Testis (tissue), 3 donors: Measurements from ENCODE around the gene PRIM2. TPM values are rescaled to one million over a fixed set of nuclear protein-coding genes. Genes with fewer than 3 reads are reported as not detected.
"Not testable (repeated sequence)": the region's sequence is repeated elsewhere in the genome, so short reads cannot be mapped to it uniquely, and the experiment has no call there.

Experiments used
- DNase-seq: peaks from one replicate; pipeline ENCODE4 v3.0.0-alpha.2; 2019
- H3K27ac ChIP-seq, 2 donors: fragments of 200-600 bp; sonication (generic); one replicate each; pipeline ENCODE4 v1.5.1; 2019
- H3K27me3 ChIP-seq: fragments of 200-600 bp; sonication (generic); one replicate; pipeline ENCODE4 v1.5.1; 2019
- H3K36me3 ChIP-seq: fragments of 200-600 bp; sonication (generic); one replicate; pipeline ENCODE4 v1.5.1; 2017; ENCODE audit warnings: low read depth; ENCODE audit errors: missing control alignments
- H3K4me1 ChIP-seq: fragments of 200-600 bp; sonication (generic); one replicate; pipeline ENCODE4 v1.5.1; 2019
- H3K4me3 ChIP-seq, 2 donors: fragments of 200-600 bp; sonication (generic); one replicate each; pipeline ENCODE4 v1.5.1; 2017 to 2019
- H3K9me3 ChIP-seq: fragments of 200-600 bp; sonication (generic); one replicate; pipeline ENCODE4 v1.5.1; 2017
- POLR2A ChIP-seq: fragments of 450-650 bp; IDR thresholded peaks from one replicate; pipeline ENCODE4 v1.6.1; 2017; ENCODE audit warnings: antibody characterized with exemption, mild to moderate bottlenecking, moderate library complexity
- WGBS, 2 donors: methylation state at CpG; one replicate each; pipeline ENCODE4 v1.1.5; 2018; 5-methylcytosine and 5-hydroxymethylcytosine counted together
- intact Hi-C: fragments of 100-400 bp; cut with DNase I; formaldehyde crosslinking; loops from one replicate; pipeline ENCODE4 v1.15.1; 2023; ENCODE audit warnings: low total_unique reads
- polyA plus RNA-seq: library from polyadenylated mRNA; stranded (reverse); fragments of 350-450 nt; fragmentation: Illumina TruSeq; extraction: RNeasy Lipid Tissue Mini Kit (QIAGEN cat#74804); gene quantifications from one replicate; pipeline ENCODE4 v1.2.3, GENCODE V29; 2014; ENCODE audit warnings: low read depth, low replicate concordance; ENCODE audit not compliant: insufficient read depth
- total RNA-seq, 2 donors: library from RNA; depleted of rRNA; stranded (reverse); fragments of >200 nt; gene quantifications; one replicate each; pipeline ENCODE4 v1.2.3, GENCODE V29; 2016
- TF ChIP-seq, protein P1 (sequence below), 3 experiments: fragments of 450-650 bp in 2 of 3; fragments of 200-600 bp in 1 of 3; sonication (generic) in 1 of 3; IDR thresholded peaks; one replicate each; pipeline ENCODE4 v1.5.1; 2016 to 2019; ENCODE audit warnings: antibody characterized with exemption in 3 of 3, mild to moderate bottlenecking in 2 of 3, moderate library complexity in 1 of 3

The PRIM2 gene
- total and polyA plus RNA-seq, 3 donors from 2014 or later, result 11.0 to 13.2 (median 11.1) TPM

DNA sequence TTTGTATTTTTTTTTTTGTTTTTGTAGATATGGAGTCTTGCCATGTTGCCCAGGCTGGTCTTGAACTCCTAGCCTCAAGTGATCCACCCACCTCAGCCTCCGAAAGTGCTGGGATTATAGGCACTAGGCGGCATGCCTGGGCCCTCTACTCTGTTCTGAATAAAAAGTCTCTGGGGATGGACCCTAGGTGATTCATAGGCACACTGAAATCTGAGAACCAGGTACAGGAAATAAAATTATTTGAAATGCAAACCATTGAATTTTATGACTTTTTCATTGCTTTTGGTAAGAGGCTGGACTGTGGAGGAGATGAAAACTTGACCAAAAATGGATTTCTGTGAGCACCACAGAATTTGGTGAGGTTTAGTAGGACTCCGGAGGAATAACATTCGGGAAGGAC, 117.5 kb downstream of the PRIM2 start:
- H3K4me1 ChIP-seq, result peaks cover 2% of the 10 kb centered on the region
- no peaks in the 10 kb centered on the region for H3K36me3 ChIP-seq
- no peak overlapping the region for H3K27ac ChIP-seq
- no peaks in the 10 kb centered on the region for H3K9me3 ChIP-seq
- intact Hi-C loops, result no loop called here
- TF ChIP-seq, protein P1, sequence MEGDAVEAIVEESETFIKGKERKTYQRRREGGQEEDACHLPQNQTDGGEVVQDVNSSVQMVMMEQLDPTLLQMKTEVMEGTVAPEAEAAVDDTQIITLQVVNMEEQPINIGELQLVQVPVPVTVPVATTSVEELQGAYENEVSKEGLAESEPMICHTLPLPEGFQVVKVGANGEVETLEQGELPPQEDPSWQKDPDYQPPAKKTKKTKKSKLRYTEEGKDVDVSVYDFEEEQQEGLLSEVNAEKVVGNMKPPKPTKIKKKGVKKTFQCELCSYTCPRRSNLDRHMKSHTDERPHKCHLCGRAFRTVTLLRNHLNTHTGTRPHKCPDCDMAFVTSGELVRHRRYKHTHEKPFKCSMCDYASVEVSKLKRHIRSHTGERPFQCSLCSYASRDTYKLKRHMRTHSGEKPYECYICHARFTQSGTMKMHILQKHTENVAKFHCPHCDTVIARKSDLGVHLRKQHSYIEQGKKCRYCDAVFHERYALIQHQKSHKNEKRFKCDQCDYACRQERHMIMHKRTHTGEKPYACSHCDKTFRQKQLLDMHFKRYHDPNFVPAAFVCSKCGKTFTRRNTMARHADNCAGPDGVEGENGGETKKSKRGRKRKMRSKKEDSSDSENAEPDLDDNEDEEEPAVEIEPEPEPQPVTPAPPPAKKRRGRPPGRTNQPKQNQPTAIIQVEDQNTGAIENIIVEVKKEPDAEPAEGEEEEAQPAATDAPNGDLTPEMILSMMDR (IDR thresholded peaks at IDR 0.05), result no peak
- TF ChIP-seq POLR2A, result no peak
- no peak for DNase-seq
- WGBS, 2 donors, result 94 to 98% methylated on average over 4 of the region's 4 CpGs
- H3K27me3 ChIP-seq, result no peaks in the 10 kb centered on the region
- no peak overlapping the region for H3K4me3 ChIP-seq

DNA sequence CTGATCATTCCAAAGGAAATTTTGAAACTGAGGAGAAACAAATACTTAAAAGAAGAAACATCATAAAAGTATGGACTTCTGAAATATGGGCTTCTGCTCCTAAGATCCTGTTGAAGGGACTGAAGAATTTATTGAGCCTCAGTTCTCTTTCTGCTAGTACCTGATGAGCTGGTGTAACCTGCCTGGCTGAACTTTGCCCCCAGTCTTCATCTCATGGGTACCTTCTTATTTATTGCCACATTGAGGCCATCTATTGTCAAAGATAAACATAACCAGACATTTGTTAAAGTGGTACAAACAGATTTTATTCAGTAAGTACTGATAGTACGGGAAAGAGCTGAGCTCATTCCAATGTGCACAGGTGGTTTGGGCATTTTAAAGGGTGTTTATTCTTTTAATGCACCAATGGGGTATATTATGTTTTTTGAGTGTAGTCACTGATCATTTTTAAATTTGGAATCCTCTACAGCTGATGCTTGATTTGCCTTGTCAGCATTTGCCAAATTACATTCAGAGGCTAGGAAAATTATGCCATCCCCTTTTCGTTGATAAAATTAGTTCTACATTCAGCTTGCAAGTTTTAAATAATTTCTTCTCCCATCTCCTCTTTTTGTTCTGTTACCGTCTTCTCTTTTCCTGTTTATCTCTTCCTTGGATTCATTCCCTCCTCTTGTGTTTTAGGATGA, 118.2 kb downstream of the PRIM2 start:
- TF ChIP-seq, protein P1 (IDR thresholded peaks at IDR 0.05), result no peak
- Histone ChIP-seq H3K36me3 (no peaks in the 10 kb centered on the region), H3K9me3 (no peaks in the 10 kb centered on the region), H3K4me3 (no peak overlapping the region), H3K27me3 (no peaks in the 10 kb centered on the region), H3K4me1 (peaks cover 2% of the 10 kb centered on the region), H3K27ac (no peak overlapping the region)
- intact Hi-C loops, result no loop called here
- 68 to 76% methylated on average over 3 of the region's 3 CpGs for WGBS, 2 donors
- no peak for DNase-seq

GRCh38 chr6:57440735-57441134, 123.3 kb downstream of the PRIM2 start:
- H3K27ac ChIP-seq, DNase-seq, H3K36me3 ChIP-seq, intact Hi-C loops, H3K4me1 ChIP-seq, H3K9me3 ChIP-seq, H3K4me3 ChIP-seq, H3K27me3 ChIP-seq: not testable (repeated sequence)
- 88 to 94% methylated on average over 1 of the region's 1 CpG for WGBS, 2 donors

DNA sequence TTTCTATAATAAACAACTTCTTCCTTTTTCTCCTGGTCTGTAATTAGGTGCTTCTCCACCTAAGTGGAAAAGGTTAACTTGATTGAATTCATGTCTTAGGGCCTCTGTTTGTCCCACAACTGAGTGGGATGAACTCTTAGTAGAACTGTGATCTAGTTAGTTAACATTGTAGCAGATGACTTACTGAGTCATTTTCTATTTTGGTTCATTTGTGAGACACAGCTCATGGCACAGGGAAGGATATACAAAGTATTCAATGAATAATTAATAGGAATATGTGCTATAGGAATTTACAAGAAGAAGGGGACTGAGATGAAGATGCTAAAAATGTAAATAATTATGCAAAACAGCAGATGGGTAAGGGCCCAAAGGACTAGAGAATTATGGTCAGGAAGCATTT, 124.7 kb downstream of the PRIM2 start:
- H3K4me3 ChIP-seq, H3K27ac ChIP-seq, H3K36me3 ChIP-seq, DNase-seq, intact Hi-C loops, H3K9me3 ChIP-seq, H3K4me1 ChIP-seq, H3K27me3 ChIP-seq: not testable (repeated sequence)

DNA sequence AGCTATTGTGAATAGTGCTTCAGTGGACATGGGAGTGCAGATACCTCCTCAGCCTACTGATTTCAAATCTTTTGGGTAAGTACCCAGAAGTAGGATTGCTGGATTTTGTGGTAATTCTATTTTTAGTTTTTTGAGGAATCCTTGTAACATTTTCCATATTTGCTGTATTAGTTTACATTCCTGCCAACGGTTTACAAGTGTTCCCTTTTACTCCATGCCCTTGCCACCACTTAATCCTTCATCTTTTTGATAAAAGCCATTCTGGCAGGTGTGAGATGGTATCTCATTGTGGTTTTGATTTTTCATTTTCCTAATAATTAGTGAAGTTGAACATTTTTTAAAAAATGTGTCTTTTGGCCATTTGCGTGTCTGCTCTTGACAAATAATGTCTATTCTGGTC, 125.8 kb downstream of the PRIM2 start:
- DNase-seq, H3K36me3 ChIP-seq, H3K4me3 ChIP-seq, intact Hi-C loops, H3K4me1 ChIP-seq, H3K9me3 ChIP-seq, H3K27me3 ChIP-seq, H3K27ac ChIP-seq: not testable (repeated sequence)
- 90 to 93% methylated on average over 2 of the region's 2 CpGs for WGBS, 2 donors

GRCh38 chr6:57444787-57445186, 127.4 kb downstream of the PRIM2 start:
- H3K27ac ChIP-seq, H3K27me3 ChIP-seq, intact Hi-C loops, H3K36me3 ChIP-seq, DNase-seq, H3K9me3 ChIP-seq, H3K4me3 ChIP-seq, H3K4me1 ChIP-seq: not testable (repeated sequence)
- 80 to 82% methylated on average over 1 of the region's 1 CpG for WGBS, 2 donors

DNA sequence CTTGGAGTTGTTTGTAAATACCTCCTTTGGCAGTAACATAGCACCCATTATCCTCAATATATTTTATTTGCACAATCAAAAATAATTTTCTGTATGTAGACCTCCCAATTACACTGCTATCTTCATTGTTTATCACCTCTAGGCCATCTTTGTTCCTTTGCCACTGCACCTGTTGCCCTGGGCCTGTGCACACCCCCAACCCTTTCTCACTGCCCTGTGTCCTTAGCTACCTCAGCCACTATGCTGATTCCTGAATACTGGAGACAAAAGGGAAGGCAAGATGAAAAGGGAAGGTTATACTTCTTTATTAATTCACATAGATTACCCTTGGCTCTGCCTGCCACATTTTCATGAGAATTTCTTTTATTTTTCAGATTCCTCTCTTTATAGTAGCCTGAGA, 127.9 kb downstream of the PRIM2 start:
- H3K9me3 ChIP-seq, intact Hi-C loops, H3K4me3 ChIP-seq, H3K4me1 ChIP-seq, H3K27ac ChIP-seq, H3K36me3 ChIP-seq, H3K27me3 ChIP-seq, DNase-seq: not testable (repeated sequence)

DNA sequence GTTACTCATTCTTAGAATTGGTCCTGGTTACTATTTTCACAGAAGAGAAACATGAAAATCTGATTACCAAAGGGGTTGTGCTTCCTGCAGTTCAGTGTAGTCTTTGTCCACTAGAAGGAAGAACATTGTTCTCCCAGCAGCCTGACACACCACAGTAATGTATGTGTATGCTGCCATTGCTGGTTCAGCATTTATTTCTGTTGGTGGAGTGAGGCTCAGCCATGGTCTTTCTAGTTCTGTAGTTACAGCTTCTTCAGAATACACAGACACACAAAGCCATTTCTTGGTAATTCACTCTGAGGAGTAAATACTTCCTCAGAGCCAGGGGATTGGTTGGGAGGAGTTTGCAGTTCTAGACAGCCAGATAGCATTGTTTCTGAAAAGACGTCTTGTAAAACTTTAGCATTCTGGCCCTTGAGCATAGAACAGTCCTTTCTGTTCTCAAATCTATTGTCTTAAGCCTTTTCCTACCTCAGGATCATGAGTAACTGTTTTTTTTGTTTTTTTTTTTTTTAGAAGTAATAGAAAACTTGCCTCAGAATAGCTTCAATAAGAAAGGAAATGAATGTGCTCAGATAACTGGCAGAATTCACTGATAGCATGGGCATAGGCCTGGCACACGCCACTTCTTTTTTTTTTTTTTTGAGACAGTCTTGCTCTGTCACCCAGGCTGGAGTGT, 128.5 kb downstream of the PRIM2 start:
- H3K4me3 ChIP-seq, H3K36me3 ChIP-seq, DNase-seq, H3K4me1 ChIP-seq, intact Hi-C loops, H3K9me3 ChIP-seq, H3K27me3 ChIP-seq, H3K27ac ChIP-seq: not testable (repeated sequence)
- 45 to 55% methylated on average over 2 of the region's 2 CpGs for WGBS, 2 donors

DNA sequence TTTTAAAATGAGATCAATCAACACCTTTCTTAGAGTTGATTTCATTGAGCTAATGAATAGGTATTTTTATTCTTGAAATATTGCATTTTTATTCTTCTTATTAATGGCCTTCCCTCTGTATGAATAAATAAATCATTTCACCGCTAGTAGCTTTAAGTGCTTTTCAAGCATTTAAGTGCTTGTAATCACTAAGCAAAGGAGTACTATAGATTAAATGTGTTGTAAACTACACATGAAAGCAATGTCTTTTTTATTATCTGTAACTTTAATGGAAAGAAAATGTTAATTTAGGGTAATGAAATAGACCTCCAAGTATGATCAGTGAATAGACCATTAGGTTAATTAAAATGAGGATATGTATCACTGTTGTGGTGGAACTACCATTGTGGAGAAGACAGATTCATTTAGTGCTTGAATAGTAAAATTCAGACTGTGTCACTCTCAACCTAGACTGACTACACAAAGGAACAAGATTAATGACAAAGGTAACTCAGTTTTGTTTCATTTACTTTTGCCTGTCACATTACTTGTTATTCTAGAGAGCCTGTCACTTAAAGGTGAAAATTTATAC, 132.2 kb downstream of the PRIM2 start:
- intact Hi-C loops, H3K4me3 ChIP-seq, H3K27me3 ChIP-seq, H3K27ac ChIP-seq, DNase-seq, H3K9me3 ChIP-seq, H3K36me3 ChIP-seq, H3K4me1 ChIP-seq: not testable (repeated sequence)
- WGBS, 2 donors, result 93 to 100% methylated on average over 1 of the region's 1 CpG

GRCh38 chr6:57459781-57460180, 142.4 kb downstream of the PRIM2 start:
- H3K36me3 ChIP-seq, intact Hi-C loops: not testable (repeated sequence)

More at GRCh38 chr6:57459781-57460180, 142.4 kb downstream of the PRIM2 start:
- not testable (repeated sequence) for H3K4me1 ChIP-seq, H3K9me3 ChIP-seq, H3K27ac ChIP-seq, H3K27me3 ChIP-seq, DNase-seq, H3K4me3 ChIP-seq
- 83 to 89% methylated on average over 2 of the region's 2 CpGs for WGBS, 2 donors
